ENCODE data around the gene AGBL1. TPM values are rescaled to one million over a fixed set of nuclear protein-coding genes. Genes with fewer than 3 reads are reported as not detected.

AGBL1 gene
- total RNA-seq, 1 donor from 2014 or later, result 0.07 TPM

GRCh38 chr15:86959254-86959653, 879.6 kb downstream of the AGBL1 start:
- Mint-ChIP-seq H3K9me3 (no peaks in the 10 kb centered on the region), H3K4me1 (ENCODE audit: unreplicated experiment) (no peaks in the 10 kb centered on the region), H3K27ac (no peak overlapping the region), H3K27me3 (peaks cover 14% of the 10 kb centered on the region), H3K4me3 (no peak overlapping the region), H3K36me3 (no peaks in the 10 kb centered on the region)
- DNase-seq (ENCODE audit: extremely low spot score, unreplicated experiment), result no peak
- no peak for TF ChIP-seq CTCF (conservative IDR thresholded peaks at IDR 0.05)

- no peaks in the 10 kb centered on the region for H3K36me3 Mint-ChIP-seq
- no peaks in the 10 kb centered on the region for H3K4me1 Mint-ChIP-seq (ENCODE audit: unreplicated experiment)
- DNase-seq (ENCODE audit: extremely low spot score, unreplicated experiment), result no peak
- H3K4me3 Mint-ChIP-seq, result no peak overlapping the region
- no peak for TF ChIP-seq CTCF (conservative IDR thresholded peaks at IDR 0.05)
- H3K27ac Mint-ChIP-seq, result no peak overlapping the region
- peaks cover 10% of the 10 kb centered on the region for H3K27me3 Mint-ChIP-seq
- H3K9me3 Mint-ChIP-seq, result no peaks in the 10 kb centered on the region
Measured at GRCh38 chr15:86961669-86962068, 882.0 kb downstream of the AGBL1 start.

- Mint-ChIP-seq H3K36me3 (no peaks in the 10 kb centered on the region), H3K9me3 (no peaks in the 10 kb centered on the region), H3K27ac (no peak overlapping the region), H3K27me3 (peaks cover 10% of the 10 kb centered on the region), H3K4me3 (no peak overlapping the region), H3K4me1 (ENCODE audit: unreplicated experiment) (no peaks in the 10 kb centered on the region)
- DNase-seq (ENCODE audit: extremely low spot score, unreplicated experiment), result no peak
- TF ChIP-seq CTCF (conservative IDR thresholded peaks at IDR 0.05), result no peak
Measured at GRCh38 chr15:86964271-86964670, 884.6 kb downstream of the AGBL1 start.

GRCh38 chr15:86968244-86968643, 888.6 kb downstream of the AGBL1 start:
- no peak for TF ChIP-seq CTCF (conservative IDR thresholded peaks at IDR 0.05)
- no peaks in the 10 kb centered on the region for H3K4me1 Mint-ChIP-seq (ENCODE audit: unreplicated experiment)
- H3K36me3 Mint-ChIP-seq, result no peaks in the 10 kb centered on the region
- peaks cover 13% of the 10 kb centered on the region for H3K27me3 Mint-ChIP-seq
- no peaks in the 10 kb centered on the region for H3K9me3 Mint-ChIP-seq
- no peak overlapping the region for H3K4me3 Mint-ChIP-seq
- DNase-seq (ENCODE audit: extremely low spot score, unreplicated experiment), result no peak
- no peak overlapping the region for H3K27ac Mint-ChIP-seq

GRCh38 chr15:86969364-86969763, 889.7 kb downstream of the AGBL1 start:
- Mint-ChIP-seq H3K4me3 (no peak overlapping the region), H3K4me1 (ENCODE audit: unreplicated experiment) (no peaks in the 10 kb centered on the region), H3K9me3 (no peaks in the 10 kb centered on the region), H3K27ac (no peak overlapping the region), H3K27me3 (peaks cover 9% of the 10 kb centered on the region), H3K36me3 (no peaks in the 10 kb centered on the region)
- no peak for DNase-seq (ENCODE audit: extremely low spot score, unreplicated experiment)
- no peak for TF ChIP-seq CTCF (conservative IDR thresholded peaks at IDR 0.05)

- H3K4me3 Mint-ChIP-seq, result no peak overlapping the region
- no peaks in the 10 kb centered on the region for H3K4me1 Mint-ChIP-seq (ENCODE audit: unreplicated experiment)
- H3K36me3 Mint-ChIP-seq, result no peaks in the 10 kb centered on the region
- TF ChIP-seq CTCF (conservative IDR thresholded peaks at IDR 0.05), result no peak
- H3K9me3 Mint-ChIP-seq, result no peaks in the 10 kb centered on the region
- no peak for DNase-seq (ENCODE audit: extremely low spot score, unreplicated experiment)
- H3K27ac Mint-ChIP-seq, result no peak overlapping the region
- H3K27me3 Mint-ChIP-seq, result peaks cover 9% of the 10 kb centered on the region
Measured at GRCh38 chr15:86973284-86973844, 893.7 kb downstream of the AGBL1 start.

Data from type B pancreatic cell (in vitro differentiated cells).